SH-SY5Y (cell line): ENCODE measurements around the gene CD101.

Experiments used
- GATA2 ChIP-seq: IDR thresholded peaks from 2 replicates; pipeline ENCODE4 v1.6.1; 2011; ENCODE audit warnings: mild to moderate bottlenecking, low read depth, low read length
- GATA3 ChIP-seq: IDR thresholded peaks from 2 replicates; pipeline ENCODE4 v1.6.1; 2011; ENCODE audit warnings: low read depth, mild to moderate bottlenecking, low read length, moderate library complexity

GRCh38 chr1:116991918-116992317 lies 9.6 kb upstream of the CD101 start:
- TF ChIP-seq GATA3 (no peak), GATA2 (no peak)
